Measurements from ENCODE around the gene ARHGEF28. TPM values are rescaled to one million over a fixed set of nuclear protein-coding genes. Genes with fewer than 3 reads are reported as not detected.

The ARHGEF28 gene
- polyA plus RNA-seq, 3 donors = not detected

DNA sequence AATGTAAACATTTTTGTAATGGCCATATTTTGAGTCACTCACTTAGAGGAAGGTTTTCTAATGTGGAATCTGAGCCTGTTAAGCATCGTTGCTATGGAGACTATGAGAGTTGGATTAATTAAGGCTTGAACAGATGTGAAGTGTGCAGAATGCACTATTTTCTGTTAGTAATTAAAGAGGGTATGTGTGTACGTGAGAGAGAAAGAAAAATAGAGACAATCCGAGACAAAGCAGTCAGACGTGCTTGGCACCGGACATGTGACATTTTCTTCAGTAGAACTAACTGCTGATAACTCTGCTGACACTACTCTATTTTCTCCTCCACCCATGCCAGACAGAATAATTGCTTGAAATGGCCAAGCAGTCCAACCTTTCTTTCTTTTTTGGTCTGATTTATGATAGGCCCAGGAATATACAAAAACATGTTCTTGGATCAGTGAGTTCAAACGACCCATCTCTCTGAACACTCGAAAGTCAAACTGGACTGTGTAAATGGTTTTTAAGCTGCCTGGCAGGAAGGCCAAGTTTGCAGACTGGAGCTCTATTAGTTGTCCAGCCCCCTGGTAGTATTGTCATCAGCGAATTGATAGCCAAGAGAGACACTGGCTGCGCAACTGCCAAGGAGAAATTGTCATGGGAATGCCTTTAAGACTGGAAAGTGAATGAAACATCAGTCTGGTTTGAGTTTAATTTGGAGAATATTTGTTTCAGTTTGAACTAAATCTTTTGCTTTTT, 322.1 kb downstream of the ARHGEF28 start:
- peaks cover 1 to 7% (median 2%) of the 10 kb centered on the region in 3 donors for H3K27me3 Mint-ChIP-seq (ENCODE audit: low read depth in 3 of 3)
- peaks cover 2% of the 10 kb centered on the region in 2 donors for H3K27me3 ChIP-seq (ENCODE audit: control insufficient read depth in 2 of 2, insufficient read depth in 2 of 2, low read length in 2 of 2)
- no peak overlapping the region for H3K4me2 ChIP-seq (replicated peaks; ENCODE audit: extremely low read depth, low read length, poor library complexity, severe bottlenecking)
- H3K4me3 ChIP-seq (replicated peaks in 1 of 3; ENCODE audit: low read depth in 2 of 3, low read length in 3 of 3) = no peak overlapping the region
- H3K9me3 ChIP-seq (replicated peaks in 1 of 2; ENCODE audit: control insufficient read depth in 1 of 2, insufficient read depth in 1 of 2, low read length in 2 of 2) = no peaks in the 10 kb centered on the region
- H3K9me3 Mint-ChIP-seq = peaks cover 0 to 10% (median 3%) of the 10 kb centered on the region in 7 donors
- no peak for DNase-seq
- H3K9ac ChIP-seq (ENCODE audit: insufficient read depth, low read length, poor library complexity, severe bottlenecking) = no peak overlapping the region
- intact Hi-C loops (cut with micrococcal nuclease) = no loop called here
- H3K27ac ChIP-seq (ENCODE audit: low read depth in 1 of 2, low read length in 2 of 2) = no peak overlapping the region
- H3K4me1 Mint-ChIP-seq = no peaks in the 10 kb centered on the region
- H3K79me2 ChIP-seq (ENCODE audit: insufficient read depth, low read length) = no peaks in the 10 kb centered on the region
- no peak overlapping the region for H3K4me3 Mint-ChIP-seq
- H3K36me3 ChIP-seq (replicated peaks in 1 of 2; ENCODE audit: control insufficient read depth in 1 of 2, insufficient read depth in 2 of 2, low read length in 2 of 2) = no peaks in the 10 kb centered on the region
- H3K36me3 Mint-ChIP-seq = no peaks in the 10 kb centered on the region
- 94% methylated on average over 4 of the region's 9 CpGs for WGBS (ENCODE audit: insufficient coverage)
- no peak overlapping the region for H2AFZ ChIP-seq (ENCODE audit: insufficient read depth, low read depth, low read length, poor library complexity, severe bottlenecking)
- no peak overlapping the region for H3K27ac Mint-ChIP-seq
- H4K20me1 ChIP-seq (ENCODE audit: insufficient read depth, low read length) = no peaks in the 10 kb centered on the region
- H3K4me1 ChIP-seq (ENCODE audit: control insufficient read depth in 1 of 2, insufficient read depth in 2 of 2, low read length in 2 of 2) = no peaks in the 10 kb centered on the region
- TF ChIP-seq, protein P1, sequence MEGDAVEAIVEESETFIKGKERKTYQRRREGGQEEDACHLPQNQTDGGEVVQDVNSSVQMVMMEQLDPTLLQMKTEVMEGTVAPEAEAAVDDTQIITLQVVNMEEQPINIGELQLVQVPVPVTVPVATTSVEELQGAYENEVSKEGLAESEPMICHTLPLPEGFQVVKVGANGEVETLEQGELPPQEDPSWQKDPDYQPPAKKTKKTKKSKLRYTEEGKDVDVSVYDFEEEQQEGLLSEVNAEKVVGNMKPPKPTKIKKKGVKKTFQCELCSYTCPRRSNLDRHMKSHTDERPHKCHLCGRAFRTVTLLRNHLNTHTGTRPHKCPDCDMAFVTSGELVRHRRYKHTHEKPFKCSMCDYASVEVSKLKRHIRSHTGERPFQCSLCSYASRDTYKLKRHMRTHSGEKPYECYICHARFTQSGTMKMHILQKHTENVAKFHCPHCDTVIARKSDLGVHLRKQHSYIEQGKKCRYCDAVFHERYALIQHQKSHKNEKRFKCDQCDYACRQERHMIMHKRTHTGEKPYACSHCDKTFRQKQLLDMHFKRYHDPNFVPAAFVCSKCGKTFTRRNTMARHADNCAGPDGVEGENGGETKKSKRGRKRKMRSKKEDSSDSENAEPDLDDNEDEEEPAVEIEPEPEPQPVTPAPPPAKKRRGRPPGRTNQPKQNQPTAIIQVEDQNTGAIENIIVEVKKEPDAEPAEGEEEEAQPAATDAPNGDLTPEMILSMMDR (IDR thresholded peaks at IDR 0.05) = no peak

DNA sequence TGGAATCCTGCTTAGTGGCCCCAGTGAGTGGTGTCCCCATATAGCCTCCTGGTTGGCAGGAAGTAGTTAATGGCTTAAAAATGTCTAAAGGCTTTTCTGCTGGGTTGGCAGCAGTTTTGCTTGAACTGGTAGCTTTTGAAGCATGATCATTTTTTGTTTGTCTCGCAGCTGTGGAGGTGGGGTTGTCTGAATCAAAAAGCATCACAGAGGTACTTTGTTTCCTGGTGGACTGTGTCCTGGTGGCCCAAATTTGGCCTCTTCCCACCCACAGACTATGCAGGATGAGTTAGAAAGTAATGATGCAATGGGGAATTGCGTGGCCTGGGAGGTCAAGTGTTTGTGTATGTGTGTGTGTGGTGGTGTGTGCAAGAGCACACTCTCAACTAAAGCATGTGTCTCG, 322.7 kb downstream of the ARHGEF28 start:
- DNase-seq = no peak
- Histone ChIP-seq H3K27me3 (ENCODE audit: control insufficient read depth in 2 of 2, insufficient read depth in 2 of 2, low read length in 2 of 2) (peaks cover 2% of the 10 kb centered on the region in 2 donors), H3K4me3 (replicated peaks in 1 of 3; ENCODE audit: low read depth in 2 of 3, low read length in 3 of 3) (no peak overlapping the region), H4K20me1 (ENCODE audit: insufficient read depth, low read length) (no peaks in the 10 kb centered on the region), H2AFZ (ENCODE audit: insufficient read depth, low read depth, low read length, poor library complexity, severe bottlenecking) (no peak overlapping the region), H3K79me2 (ENCODE audit: insufficient read depth, low read length) (no peaks in the 10 kb centered on the region), H3K9ac (ENCODE audit: insufficient read depth, low read length, poor library complexity, severe bottlenecking) (no peak overlapping the region), H3K27ac (ENCODE audit: low read depth in 1 of 2, low read length in 2 of 2) (no peak overlapping the region), H3K36me3 (replicated peaks in 1 of 2; ENCODE audit: control insufficient read depth in 1 of 2, insufficient read depth in 2 of 2, low read length in 2 of 2) (no peaks in the 10 kb centered on the region), H3K4me2 (replicated peaks; ENCODE audit: extremely low read depth, low read length, poor library complexity, severe bottlenecking) (no peak overlapping the region), H3K9me3 (replicated peaks in 1 of 2; ENCODE audit: control insufficient read depth in 1 of 2, insufficient read depth in 1 of 2, low read length in 2 of 2) (no peaks in the 10 kb centered on the region), H3K4me1 (ENCODE audit: control insufficient read depth in 1 of 2, insufficient read depth in 2 of 2, low read length in 2 of 2) (no peaks in the 10 kb centered on the region)
- TF ChIP-seq, protein P1 (IDR thresholded peaks at IDR 0.05) = no peak
- Mint-ChIP-seq H3K27me3 (ENCODE audit: low read depth in 3 of 3) (peaks cover 1 to 7% (median 2%) of the 10 kb centered on the region in 3 donors), H3K36me3 (no peaks in the 10 kb centered on the region), H3K27ac (no peak overlapping the region), H3K9me3 (peaks cover 0 to 8% (median 3%) of the 10 kb centered on the region in 7 donors), H3K4me3 (no peak overlapping the region), H3K4me1 (no peaks in the 10 kb centered on the region)
- WGBS (ENCODE audit: insufficient coverage) = no CpG with 5 or more reads among the region's 3 CpGs
- intact Hi-C loops (cut with micrococcal nuclease) = no loop called here

Measured in CD14-positive monocyte (primary cell).